GM23338 (cell line): Measurements from ENCODE around the gene ZER1. TPM values are rescaled to one million over a fixed set of nuclear protein-coding genes. Genes with fewer than 3 reads are reported as not detected.

Experiments
- ATAC-seq: fragments of 200-7000 bp; cut with Tn5 transposase; 3 replicates; pipeline ENCODE4 v1.9.1; 2020
- DNase-seq: peaks from one replicate; pipeline ENCODE4 v3.0.0-alpha.2; 2015; ENCODE audit warnings: low spot score
- H2AFZ ChIP-seq: fragments of 200-600 bp; sonication (generic); 2 replicates; pipeline ENCODE4 v1.8.0; 2016; ENCODE audit warnings: antibody characterized with exemption, mild to moderate bottlenecking, moderate library complexity
- H3F3A ChIP-seq: fragments of 200-600 bp; sonication (generic); replicated peaks from 2 replicates; pipeline ENCODE4 v1.8.0; 2017; ENCODE audit warnings: antibody characterized with exemption, mixed run types, low read depth
- H3K27ac ChIP-seq: fragments of 200-600 bp; sonication (generic); 2 replicates; pipeline ENCODE4 v1.6.1; 2016; ENCODE audit warnings: low read depth
- H3K27me3 ChIP-seq: fragments of 200-600 bp; sonication (generic); 2 replicates; pipeline ENCODE4 v1.8.0; 2016; ENCODE audit warnings: mild to moderate bottlenecking, mixed run types, moderate library complexity; ENCODE audit not compliant: insufficient read depth
- H3K36me3 ChIP-seq: fragments of 200-600 bp; sonication (generic); 2 replicates; pipeline ENCODE4 v1.8.0; 2016; ENCODE audit warnings: mild to moderate bottlenecking; ENCODE audit not compliant: insufficient read depth
- H3K4me1 ChIP-seq: fragments of 200-600 bp; sonication (generic); 2 replicates; pipeline ENCODE4 v1.8.0; 2016; ENCODE audit warnings: mild to moderate bottlenecking, moderate library complexity; ENCODE audit not compliant: insufficient read depth
- H3K4me2 ChIP-seq: fragments of 200-600 bp; sonication (generic); 2 replicates; pipeline ENCODE4 v1.7.1; 2017; ENCODE audit warnings: mixed run types
- H3K4me3 ChIP-seq: fragments of 200-600 bp; sonication (generic); 2 replicates; pipeline ENCODE4 v1.6.1; 2016; ENCODE audit warnings: mixed run types
- H3K79me2 ChIP-seq: fragments of 200-600 bp; sonication (generic); replicated peaks from 2 replicates; pipeline ENCODE4 v1.8.0; 2017; ENCODE audit warnings: mild to moderate bottlenecking; ENCODE audit not compliant: insufficient read depth
- H3K9me2 ChIP-seq: fragments of 200-600 bp; sonication (generic); 2 replicates; pipeline ENCODE4 v1.8.0; 2017; ENCODE audit not compliant: insufficient read depth
- H4K20me1 ChIP-seq: fragments of 200-600 bp; sonication (generic); replicated peaks from 2 replicates; pipeline ENCODE4 v1.8.0; 2017; ENCODE audit warnings: mild to moderate bottlenecking; ENCODE audit not compliant: insufficient read depth
- H3K27ac Mint-ChIP-seq: 2 replicates; pipeline ENCODE4 v1.8.0; 2020; ENCODE audit warnings: inconsistent platforms, mild to moderate bottlenecking, moderate library complexity, mixed read lengths
- H3K27me3 Mint-ChIP-seq: 3 replicates; pipeline ENCODE4 v1.8.0; 2022; ENCODE audit warnings: low read depth, mild to moderate bottlenecking, moderate library complexity, mixed read lengths, inconsistent platforms; ENCODE audit not compliant: insufficient read depth, poor library complexity
- H3K36me3 Mint-ChIP-seq: 3 replicates; pipeline ENCODE4 v1.8.0; 2021; ENCODE audit warnings: low read depth, mild to moderate bottlenecking, inconsistent platforms, moderate library complexity, mixed read lengths
- H3K4me1 Mint-ChIP-seq: 3 replicates; pipeline ENCODE4 v1.8.0; 2020; ENCODE audit warnings: mild to moderate bottlenecking, inconsistent platforms, mixed read lengths
- H3K4me3 Mint-ChIP-seq: 3 replicates; pipeline ENCODE4 v1.8.0; 2021; ENCODE audit warnings: moderate library complexity, mild to moderate bottlenecking, inconsistent platforms, mixed read lengths
- H3K9me3 Mint-ChIP-seq: 3 replicates; pipeline ENCODE4 v1.8.0; 2020; ENCODE audit warnings: moderate library complexity, mild to moderate bottlenecking, inconsistent platforms, mixed read lengths
- EZH2 ChIP-seq: fragments of 200-600 bp; sonication (generic); IDR thresholded peaks from one replicate; pipeline ENCODE4 v1.8.0; 2017; ENCODE audit warnings: antibody characterized with exemption, mild to moderate bottlenecking, low read depth; ENCODE audit not compliant: unreplicated experiment
- EZH2phosphoT487 ChIP-seq: fragments of 200-600 bp; sonication (generic); IDR thresholded peaks from one replicate; pipeline ENCODE4 v1.8.1; 2018; ENCODE audit warnings: antibody characterized with exemption; ENCODE audit not compliant: unreplicated experiment
- STAT1 ChIP-seq: IDR thresholded peaks from one replicate; pipeline ENCODE4 v1.6.1; 2016; ENCODE audit warnings: antibody characterized with exemption; ENCODE audit not compliant: unreplicated experiment
- ZNF462 ChIP-seq: fragments of 250-450 bp; sonication (Bioruptor Pico); IDR thresholded peaks from 2 replicates; pipeline ENCODE4 v1.5.0; 2020; ENCODE audit warnings: mild to moderate bottlenecking, moderate library complexity
- polyA plus RNA-seq: library from polyadenylated mRNA; unstranded; fragments of >200 nt; fragmentation: Nextera tagmentation; extraction: Ambion mirVana; gene quantifications from 2 replicates; pipeline ENCODE4 v1.2.1, GENCODE V29; 2016
- total RNA-seq: library from RNA; depleted of rRNA; stranded (reverse); fragments of >200 nt; shearing (Covaris generic); gene quantifications from 2 replicates; pipeline ENCODE4 v1.2.3, GENCODE V29; 2014

Gene ZER1
- total and polyA plus RNA-seq, 2 experiments from 2014 or later: 7.0 to 23.9 TPM

GRCh38 chr9:128715436-128715750 is 56.3 kb downstream of the ZER1 start (continued):
- TF ChIP-seq ZNF462 (CRISPR knock-in tag) (no peak), EZH2 (no peak)

DNA sequence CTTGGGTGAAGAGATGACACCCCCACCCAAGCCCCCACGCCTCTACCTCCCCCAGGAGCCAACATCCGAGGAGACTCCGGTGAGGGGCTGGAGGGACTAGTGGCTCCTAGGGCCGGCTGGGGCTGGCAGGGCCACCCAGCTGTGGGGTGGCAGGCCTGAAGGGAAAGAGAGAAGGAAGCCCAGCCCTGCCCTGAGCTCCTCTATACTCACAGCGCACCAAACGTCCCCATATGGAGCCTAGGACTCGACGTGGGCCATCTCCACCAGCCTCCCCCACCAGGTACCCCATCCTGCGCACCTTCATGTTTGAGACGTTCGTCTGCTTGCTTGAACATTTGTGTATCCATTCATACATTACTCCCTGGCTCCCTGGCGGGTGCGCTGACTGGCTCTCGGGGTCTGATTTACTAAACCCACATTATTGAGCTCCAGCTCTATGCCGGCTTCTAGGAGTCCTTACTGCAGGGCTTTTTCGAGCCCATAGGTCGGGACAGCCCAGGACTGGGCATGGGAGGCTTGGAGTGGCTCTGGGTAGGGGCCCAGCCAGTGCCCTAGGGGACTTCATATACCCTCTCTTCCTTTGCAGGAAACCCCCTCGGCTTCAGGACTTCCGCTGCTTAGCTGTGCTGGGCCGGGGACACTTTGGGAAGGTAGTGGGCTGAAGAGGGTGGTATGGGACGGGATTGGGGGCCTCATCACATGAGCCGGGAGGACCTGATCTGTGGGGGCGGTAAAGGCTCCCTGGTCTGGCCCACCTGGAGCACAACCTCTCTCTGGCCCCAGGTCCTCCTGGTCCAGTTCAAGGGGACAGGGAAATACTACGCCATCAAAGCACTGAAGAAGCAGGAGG is 56.9 kb downstream of the ZER1 start:
- Histone ChIP-seq H3F3A (no peaks in the 10 kb centered on the region), H3K27me3 (no peaks in the 10 kb centered on the region), H3K36me3 (no peaks in the 10 kb centered on the region), H3K4me2 (no peak overlapping the region), H4K20me1 (no peaks in the 10 kb centered on the region; the same call in 1 of the 2 replicates), H3K4me3 (no peak overlapping the region), H3K79me2 (no peaks in the 10 kb centered on the region), H3K9me2 (no peaks in the 10 kb centered on the region), H3K4me1 (no peaks in the 10 kb centered on the region), H3K27ac (no peak overlapping the region), H2AFZ (no peak overlapping the region)
- Mint-ChIP-seq H3K4me3 (no peak overlapping the region), H3K27me3 (peaks cover 14% of the 10 kb centered on the region), H3K27ac (no peak overlapping the region), H3K4me1 (no peaks in the 10 kb centered on the region; the same call in 2 of the 3 replicates), H3K9me3 (no peaks in the 10 kb centered on the region), H3K36me3 (peaks cover 8% of the 10 kb centered on the region)
- ATAC-seq (no peak), DNase-seq (no peak)
- TF ChIP-seq EZH2phosphoT487: no peak
- no peak for TF ChIP-seq STAT1
